ENCODE results near the gene PRR5L.

The PRR5L gene

GRCh38 chr11:36394056-36394455 lies 98.0 kb downstream of the PRR5L start:
- no peak for DNase-seq
- intact Hi-C loops (cut with DNase I) = no loop called here

- intact Hi-C loops (cut with DNase I) = no loop called here
- DNase-seq = no peak
Observed at GRCh38 chr11:36394926-36395325, 98.8 kb downstream of the PRR5L start.

GRCh38 chr11:36395978-36396736 lies 100.1 kb downstream of the PRR5L start:
- peak in 1 of 10 donors; percentile 80 for DNase-seq

GRCh38 chr11:36398231-36398953 lies 102.3 kb downstream of the PRR5L start:
- intact Hi-C loops (cut with DNase I) = no loop called here
- DNase-seq = peak in 5 of 10 donors; percentile 16 to 91 (median 54)

More at GRCh38 chr11:36395978-36396736, 100.1 kb downstream of the PRR5L start:
- intact Hi-C loops (cut with DNase I) = no loop called here

GRCh38 chr11:36399236-36399635 lies 103.1 kb downstream of the PRR5L start:
- DNase-seq = no peak
- intact Hi-C loops (cut with DNase I) = no loop called here

- DNase-seq = no peak
- intact Hi-C loops (cut with DNase I) = no loop called here
Observed at GRCh38 chr11:36399745-36400144, 103.7 kb downstream of the PRR5L start.

GRCh38 chr11:36400766-36401455 lies 104.8 kb downstream of the PRR5L start:
- no peak for DNase-seq
- intact Hi-C loops (cut with DNase I) = no loop called here

- DNase-seq = no peak
- intact Hi-C loops (cut with DNase I) = no loop called here
Observed at GRCh38 chr11:36402568-36403170, 106.6 kb downstream of the PRR5L start.

- intact Hi-C loops (cut with DNase I) = no loop called here
- no peak for DNase-seq
Observed at GRCh38 chr11:36403661-36404060, 107.6 kb downstream of the PRR5L start.

- intact Hi-C loops (cut with DNase I) = no loop called here
- DNase-seq = no peak
Observed at GRCh38 chr11:36404831-36405230, 108.7 kb downstream of the PRR5L start.

- intact Hi-C loops (cut with DNase I) = no loop called here
- no peak for DNase-seq
Observed at GRCh38 chr11:36405585-36406367, 109.7 kb downstream of the PRR5L start.

- intact Hi-C loops (cut with DNase I) = no loop called here
- no peak for DNase-seq
Observed at GRCh38 chr11:36407356-36407755, 111.3 kb downstream of the PRR5L start.

GRCh38 chr11:36408498-36409136 lies 112.5 kb downstream of the PRR5L start:
- intact Hi-C loops (cut with DNase I) = no loop called here
- DNase-seq = no peak

GRCh38 chr11:36409152-36409816 lies 113.2 kb downstream of the PRR5L start:
- intact Hi-C loops (cut with DNase I) = no loop called here
- DNase-seq = no peak

- intact Hi-C loops (cut with DNase I) = no loop called here
- DNase-seq = no peak
Observed at GRCh38 chr11:36411202-36411640, 115.1 kb downstream of the PRR5L start.

- intact Hi-C loops (cut with DNase I) = no loop called here
- no peak for DNase-seq
Observed at GRCh38 chr11:36412781-36413383, 116.8 kb downstream of the PRR5L start.

GRCh38 chr11:36417154-36417553 lies 121.1 kb downstream of the PRR5L start:
- DNase-seq = no peak
- intact Hi-C loops (cut with DNase I) = no loop called here

GRCh38 chr11:36419791-36420424 lies 123.8 kb downstream of the PRR5L start:
- intact Hi-C loops (cut with DNase I) = no loop called here
- no peak for DNase-seq

Measured in posterior cingulate gyrus (tissue), 11 donors.